ENCODE data around the gene PHF1.

Gene PHF1

GRCh38 chr6:33410050-33410710 is 634 bp upstream of the PHF1 start (continued):
- peak; percentile 93 for TF ChIP-seq HIC1 (tag by site-specific recombination; IDR thresholded peaks at IDR 0.05)
- peak; percentile 54; the same call in 1 of the 2 replicates for TF ChIP-seq ZBTB48 (tag by site-specific recombination; IDR thresholded peaks at IDR 0.05)
- peak; percentile 79 for TF ChIP-seq KLF1 (tag by site-specific recombination; IDR thresholded peaks at IDR 0.05)
- TF ChIP-seq OSR2 (tag by site-specific recombination; IDR thresholded peaks at IDR 0.05), result no peak
- TF ChIP-seq ZBTB20 (tag by site-specific recombination; IDR thresholded peaks at IDR 0.05), result peak; percentile 62; the same call in 1 of the 2 replicates
- TF ChIP-seq ZNF391 (tag by site-specific recombination; IDR thresholded peaks at IDR 0.05; ENCODE audit: borderline replicate concordance, low read depth), result 0 out of 2 replicates have a peak, but pooled peaks have one; percentile 33
- TF ChIP-seq ZFP69B (tag by site-specific recombination; IDR thresholded peaks at IDR 0.05), result 0 out of 2 replicates have a peak, but pooled peaks have one; percentile 12
- peak; percentile 94 for TF ChIP-seq SP2 (tag by site-specific recombination; IDR thresholded peaks at IDR 0.05)
- TF ChIP-seq ZNF114 (tag by site-specific recombination; IDR thresholded peaks at IDR 0.05), result no peak
- TF ChIP-seq ZNF830 (tag by site-specific recombination; IDR thresholded peaks at IDR 0.05; ENCODE audit: low read depth), result no peak
- no peak for TF ChIP-seq ZNF433 (tag by site-specific recombination; IDR thresholded peaks at IDR 0.05; ENCODE audit: low read depth)
- no peak for TF ChIP-seq MZF1 (tag by site-specific recombination; IDR thresholded peaks at IDR 0.05; ENCODE audit: borderline replicate concordance)
- TF ChIP-seq PBX3 (CRISPR knock-in tag; IDR thresholded peaks at IDR 0.05), result peak; percentile 97
- TF ChIP-seq ZSCAN18 (tag by site-specific recombination; IDR thresholded peaks at IDR 0.05), result no peak
- no peak for TF ChIP-seq ZNF549 (tag by site-specific recombination; IDR thresholded peaks at IDR 0.05)
- no peak for TF ChIP-seq BCL6B (tag by site-specific recombination; IDR thresholded peaks at IDR 0.05)
- no peak for TF ChIP-seq ZBTB7A (tag by site-specific recombination; IDR thresholded peaks at IDR 0.05; ENCODE audit: low read depth)
- TF ChIP-seq ZBTB17 (tag by site-specific recombination; IDR thresholded peaks at IDR 0.05), result peak; percentile 86
- TF ChIP-seq YY1 (tag by site-specific recombination; IDR thresholded peaks at IDR 0.05), result no peak
- no peak for TF ChIP-seq ZNF747 (tag by site-specific recombination; IDR thresholded peaks at IDR 0.05)
- TF ChIP-seq SCRT2 (tag by site-specific recombination; IDR thresholded peaks at IDR 0.05), result peak; percentile 82
- TF ChIP-seq REPIN1 (tag by site-specific recombination; IDR thresholded peaks at IDR 0.05; ENCODE audit: low read depth), result no peak
- TF ChIP-seq ZNF248 (tag by site-specific recombination; IDR thresholded peaks at IDR 0.05), result no peak
- peak; percentile 46; the same call in 1 of the 2 replicates for TF ChIP-seq GLIS1 (tag by site-specific recombination; IDR thresholded peaks at IDR 0.05)
- TF ChIP-seq ZNF529 (tag by site-specific recombination; IDR thresholded peaks at IDR 0.05; ENCODE audit: insufficient replicate concordance), result no peak
- TF ChIP-seq ZNF664 (tag by site-specific recombination; IDR thresholded peaks at IDR 0.05), result no peak
- no peak for TF ChIP-seq ZNF19 (tag by site-specific recombination; IDR thresholded peaks at IDR 0.05; ENCODE audit: low read depth)
- TF ChIP-seq ZNF366 (tag by site-specific recombination; conservative IDR thresholded peaks at IDR 0.05), result peak; percentile 90
- peak; percentile 89 for TF ChIP-seq INSM2 (tag by site-specific recombination; IDR thresholded peaks at IDR 0.05)
- TF ChIP-seq ZNF280D (tag by site-specific recombination; IDR thresholded peaks at IDR 0.05), result no peak
